Measurements from ENCODE around the gene LARGE2.
"Not testable (repeated sequence)": the region's sequence is repeated elsewhere in the genome, so short reads cannot be mapped to it uniquely, and the experiment has no call there.

The LARGE2 gene

DNA sequence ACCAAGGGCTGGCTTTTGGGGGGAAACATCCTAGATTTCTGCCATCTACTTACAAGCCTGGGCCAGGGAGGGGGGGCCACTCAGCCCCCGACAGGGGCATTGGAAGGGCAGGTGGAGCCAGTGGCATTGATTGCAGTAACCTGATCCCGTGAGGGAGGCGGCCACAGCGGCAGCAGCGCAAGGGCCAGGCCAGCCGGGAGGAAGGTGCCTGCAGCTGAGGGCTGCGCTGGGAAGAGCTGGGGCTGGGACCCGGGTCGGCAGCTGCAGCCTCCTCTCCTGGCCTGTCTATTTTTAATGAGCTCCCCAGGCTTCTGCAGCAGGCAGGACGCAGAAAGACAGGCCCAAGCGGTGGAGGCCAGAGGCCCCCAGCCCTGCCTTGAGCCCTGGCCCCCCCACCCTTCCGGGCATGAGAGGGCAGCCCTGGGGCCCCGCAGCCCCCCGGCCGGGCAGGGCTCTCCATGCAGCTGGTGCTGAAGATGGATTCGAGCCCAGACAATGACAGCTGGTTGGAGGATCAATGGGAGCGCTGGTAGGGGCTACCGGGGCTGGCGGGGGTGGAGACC, 26.0 kb upstream of the LARGE2 start:
- no peak for DNase-seq

DNA sequence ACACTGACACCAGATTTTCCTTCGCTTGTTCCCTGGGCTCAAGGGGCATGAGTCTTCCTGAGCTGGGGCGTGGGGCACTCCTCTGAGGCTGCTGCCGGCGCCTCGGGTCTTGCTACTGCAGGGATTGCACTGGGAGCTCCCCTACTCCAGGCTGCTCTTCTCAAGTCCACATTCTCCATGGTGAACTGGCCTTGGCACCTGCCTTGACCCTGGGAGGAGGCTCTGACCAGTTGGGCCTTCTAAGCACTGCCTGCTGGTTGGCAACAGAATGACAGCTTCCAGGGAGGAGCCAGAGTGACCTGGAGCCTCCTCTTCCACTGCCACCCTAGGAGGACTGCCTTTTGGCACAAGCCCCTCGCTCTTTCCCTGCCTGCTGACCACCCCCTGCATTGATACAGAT, 24.9 kb upstream of the LARGE2 start:
- no peak for DNase-seq

DNA sequence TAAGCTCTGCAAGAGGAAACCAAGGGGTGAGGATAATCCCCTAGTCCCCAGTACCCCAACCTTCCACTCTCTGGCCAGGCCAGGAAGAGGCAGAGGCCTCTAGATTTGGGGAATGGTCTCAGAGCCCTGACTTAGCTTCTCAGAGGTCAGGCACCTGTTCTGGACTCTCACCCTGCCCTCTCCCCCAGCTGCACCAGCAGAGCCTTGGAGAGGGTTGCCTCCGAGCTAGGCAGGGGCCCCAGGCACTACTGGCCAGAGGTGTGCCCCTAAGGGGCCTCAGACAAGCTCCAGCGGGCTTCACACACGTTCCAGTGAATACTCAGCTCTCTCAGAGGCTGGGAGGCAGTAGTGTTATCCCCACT, 23.4 kb upstream of the LARGE2 start:
- DNase-seq: no peak

DNA sequence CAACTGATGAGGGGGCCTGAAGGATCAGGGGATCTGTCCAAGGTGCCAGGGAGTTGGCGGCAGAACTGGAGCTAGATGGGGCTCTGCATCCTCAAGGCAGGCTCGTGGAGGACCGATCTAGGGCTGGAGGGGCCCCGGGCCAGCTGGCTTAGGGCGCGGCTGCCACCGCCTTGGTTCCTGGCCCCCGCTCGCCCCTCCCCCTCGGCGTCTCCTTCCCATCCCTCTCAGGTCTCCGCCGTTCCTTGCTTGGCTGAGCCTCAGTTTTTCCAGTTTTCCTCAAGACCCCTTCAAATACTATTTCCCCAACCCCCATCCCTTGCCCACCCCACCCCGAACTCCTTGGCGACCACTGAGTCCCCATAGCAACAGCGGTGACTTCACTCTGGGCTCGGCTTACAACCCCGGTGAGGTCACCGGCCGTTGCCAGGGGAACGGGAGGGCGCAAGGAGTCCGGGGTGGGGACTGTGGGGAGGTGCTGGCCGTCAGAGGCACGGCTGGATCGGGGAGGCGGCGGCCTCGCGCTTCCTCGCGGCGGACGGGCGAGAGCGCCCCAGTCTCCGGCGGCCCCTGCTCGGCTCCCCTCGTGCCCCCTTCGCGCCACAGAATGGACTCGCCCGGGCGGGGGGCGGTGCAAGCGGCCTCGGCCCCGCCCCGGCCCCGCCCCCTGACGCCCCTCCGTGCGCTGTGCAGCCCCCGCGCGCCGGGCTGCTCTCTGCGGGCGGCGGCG, 22.8 kb upstream of the LARGE2 start:
- peak; percentile 62 for DNase-seq

DNA sequence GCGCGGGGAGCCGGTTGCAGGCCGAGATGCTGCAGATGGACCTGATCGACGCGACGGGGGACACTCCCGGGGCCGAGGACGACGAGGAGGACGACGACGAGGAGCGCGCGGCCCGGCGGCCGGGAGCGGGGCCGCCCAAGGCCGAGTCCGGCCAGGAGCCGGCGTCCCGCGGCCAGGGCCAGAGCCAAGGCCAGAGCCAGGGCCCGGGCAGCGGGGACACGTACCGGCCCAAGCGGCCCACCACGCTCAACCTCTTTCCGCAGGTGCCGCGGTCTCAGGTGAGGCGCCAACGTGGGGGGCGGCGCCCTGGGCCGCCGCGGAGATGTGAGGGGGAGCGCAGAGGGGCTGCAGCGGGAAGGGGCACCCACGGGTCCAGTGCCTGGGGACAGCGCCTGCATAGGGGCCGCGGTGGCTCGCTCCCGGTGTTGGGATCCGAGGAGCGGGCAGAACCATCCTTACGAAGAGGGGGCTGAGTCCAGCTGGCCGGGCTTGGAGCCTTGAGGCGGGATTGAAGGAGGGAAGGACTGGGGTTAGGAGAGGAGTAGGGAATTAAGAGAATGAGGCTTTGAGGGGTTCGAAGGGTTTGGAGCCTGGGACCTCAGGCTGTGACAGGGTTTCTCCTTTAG, 22.2 kb upstream of the LARGE2 start:
- DNase-seq: not testable (repeated sequence)

DNA sequence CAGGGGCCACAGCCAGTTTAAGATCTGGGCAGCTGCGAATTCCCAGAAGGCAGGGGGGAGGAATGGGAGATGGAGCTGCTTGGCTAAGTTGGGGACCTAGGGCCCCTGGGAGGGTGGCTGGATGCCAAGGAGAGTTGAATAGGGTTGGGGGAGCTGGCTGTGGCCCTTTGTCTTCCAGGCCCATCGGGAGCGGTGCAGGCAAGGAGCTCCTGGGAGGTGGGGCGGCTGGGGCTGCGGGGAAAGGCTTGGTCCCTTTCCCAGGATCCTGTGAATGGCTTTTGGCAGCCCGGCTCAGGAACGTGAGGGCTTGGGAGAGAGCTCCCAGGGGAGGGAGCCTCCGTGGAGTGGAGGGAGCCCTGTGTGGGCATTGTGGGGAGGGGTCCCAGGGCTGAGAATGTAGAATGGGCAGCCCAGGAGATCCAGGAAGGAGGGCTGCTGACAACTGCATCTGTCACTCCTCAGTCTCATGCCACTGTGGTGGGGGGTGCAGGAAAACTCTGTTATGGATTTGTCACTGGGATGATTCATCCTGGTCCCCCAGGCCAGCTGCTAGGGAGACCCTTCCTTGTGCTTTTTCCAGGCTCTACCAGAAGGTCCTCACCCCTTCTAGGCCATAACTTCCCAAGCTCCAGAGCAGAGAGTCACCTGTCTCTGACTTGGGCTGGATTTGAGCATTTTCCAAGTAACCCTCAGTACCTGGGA, 21.4 kb upstream of the LARGE2 start:
- no peak for DNase-seq

DNA sequence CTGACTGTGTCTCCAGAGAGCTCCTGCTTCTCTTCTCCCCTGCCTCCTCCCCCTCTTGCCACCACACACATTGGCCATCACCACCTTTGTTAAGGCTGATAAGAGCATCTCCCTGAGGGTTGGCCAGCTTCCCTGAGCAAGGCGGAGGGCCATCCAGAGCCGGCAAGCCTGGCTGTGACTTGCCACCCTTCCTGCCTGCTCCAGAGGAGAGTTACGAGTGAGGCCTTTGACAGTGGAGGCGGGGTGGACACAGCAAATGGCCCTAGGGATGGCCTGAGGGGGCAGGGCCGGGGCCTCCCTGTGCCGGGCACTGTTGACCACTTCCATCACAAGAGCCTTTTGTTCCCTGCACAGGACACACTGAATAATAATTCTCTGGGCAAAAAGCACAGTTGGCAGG, 20.8 kb upstream of the LARGE2 start:
- no peak for DNase-seq

DNA sequence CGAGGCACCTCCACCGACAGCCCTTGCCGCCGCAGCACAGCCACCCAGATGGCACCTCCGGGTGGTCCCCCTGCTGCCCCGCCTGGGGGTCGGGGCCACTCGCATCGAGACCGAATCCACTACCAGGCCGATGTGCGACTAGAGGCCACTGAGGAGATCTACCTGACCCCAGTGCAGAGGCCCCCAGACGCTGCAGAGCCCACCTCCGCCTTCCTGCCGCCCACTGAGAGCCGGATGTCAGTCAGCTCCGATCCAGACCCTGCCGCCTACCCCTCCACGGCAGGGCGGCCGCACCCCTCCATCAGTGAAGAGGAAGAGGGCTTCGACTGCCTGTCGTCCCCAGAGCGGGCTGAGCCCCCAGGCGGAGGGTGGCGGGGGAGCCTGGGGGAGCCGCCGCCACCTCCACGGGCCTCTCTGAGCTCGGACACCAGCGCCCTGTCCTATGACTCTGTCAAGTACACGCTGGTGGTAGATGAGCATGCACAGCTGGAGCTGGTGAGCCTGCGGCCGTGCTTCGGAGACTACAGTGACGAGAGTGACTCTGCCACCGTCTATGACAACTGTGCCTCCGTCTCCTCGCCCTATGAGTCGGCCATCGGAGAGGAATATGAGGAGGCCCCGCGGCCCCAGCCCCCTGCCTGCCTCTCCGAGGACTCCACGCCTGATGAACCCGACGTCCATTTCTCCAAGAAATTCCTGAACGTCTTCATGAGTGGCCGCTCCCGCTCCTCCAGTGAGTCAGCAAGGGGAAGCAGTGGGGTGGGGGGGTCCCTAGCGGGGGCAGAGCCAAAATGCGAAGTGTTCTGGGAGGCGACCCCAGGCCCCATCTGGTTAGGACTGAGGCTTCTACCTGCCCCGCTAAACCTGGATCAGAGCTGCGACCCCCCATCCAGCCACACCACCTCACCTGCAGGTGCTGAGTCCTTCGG, 19.7 kb upstream of the LARGE2 start:
- DNase-seq: no peak

DNA sequence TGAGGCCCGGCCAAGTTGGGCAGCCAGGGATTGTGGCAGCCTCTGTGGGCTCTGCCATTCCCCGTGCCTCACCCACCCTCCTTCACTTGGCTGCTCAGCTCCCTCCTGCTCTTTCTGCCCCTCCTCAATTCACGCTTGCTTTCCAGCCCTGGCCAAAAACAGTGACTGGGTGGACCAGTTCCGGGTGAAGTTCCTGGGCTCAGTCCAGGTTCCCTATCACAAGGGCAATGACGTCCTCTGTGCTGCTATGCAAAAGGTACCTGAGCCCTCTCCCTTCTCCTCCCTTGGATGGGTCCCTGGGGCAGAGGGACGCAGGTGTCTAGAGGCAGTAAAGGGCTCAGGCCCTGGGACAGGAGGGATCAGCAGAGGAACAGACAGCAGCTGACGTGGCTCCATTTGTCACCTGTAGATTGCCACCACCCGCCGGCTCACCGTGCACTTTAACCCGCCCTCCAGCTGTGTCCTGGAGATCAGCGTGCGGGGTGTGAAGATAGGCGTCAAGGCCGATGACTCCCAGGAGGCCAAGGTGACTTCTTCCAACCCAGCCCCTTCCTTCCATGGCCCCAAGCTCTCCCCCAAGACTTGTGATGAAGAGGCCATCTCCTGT, 18.0 kb upstream of the LARGE2 start:
- DNase-seq: no peak

DNA sequence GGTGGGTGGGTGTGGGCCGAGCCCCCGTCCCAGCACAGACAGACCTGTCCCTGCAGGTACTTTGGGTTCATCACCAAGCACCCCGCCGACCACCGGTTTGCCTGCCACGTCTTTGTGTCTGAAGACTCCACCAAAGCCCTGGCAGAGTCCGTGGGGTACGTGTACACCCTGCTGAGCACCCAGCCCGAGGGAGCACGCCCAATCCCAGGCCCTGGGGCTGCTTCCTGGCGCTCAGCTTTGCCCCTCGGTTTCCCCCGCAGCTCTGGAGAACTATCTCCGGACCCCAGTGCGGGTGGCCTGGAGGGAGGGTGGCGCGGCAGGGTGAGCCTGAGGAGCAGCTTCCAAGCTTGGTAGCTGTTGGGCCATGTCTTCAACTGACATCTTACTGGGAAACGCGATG, 17.4 kb upstream of the LARGE2 start:
- no peak for DNase-seq

DNA sequence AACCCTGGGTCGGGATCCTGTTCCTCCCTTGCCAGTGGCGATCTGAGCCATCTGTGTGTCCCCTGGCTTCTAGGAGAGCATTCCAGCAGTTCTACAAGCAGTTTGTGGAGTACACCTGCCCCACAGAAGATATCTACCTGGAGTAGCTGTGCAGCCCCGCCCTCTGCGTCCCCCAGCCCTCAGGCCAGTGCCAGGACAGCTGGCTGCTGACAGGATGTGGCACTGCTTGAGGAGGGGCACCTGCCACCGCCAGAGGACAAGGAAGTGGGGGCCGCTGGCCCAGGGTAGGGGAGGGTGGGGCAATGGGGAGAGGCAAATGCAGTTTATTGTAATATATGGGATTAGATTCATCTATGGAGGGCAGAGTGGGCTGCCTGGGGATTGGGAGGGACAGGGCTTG, 16.9 kb upstream of the LARGE2 start:
- DNase-seq: not testable (repeated sequence)

DNA sequence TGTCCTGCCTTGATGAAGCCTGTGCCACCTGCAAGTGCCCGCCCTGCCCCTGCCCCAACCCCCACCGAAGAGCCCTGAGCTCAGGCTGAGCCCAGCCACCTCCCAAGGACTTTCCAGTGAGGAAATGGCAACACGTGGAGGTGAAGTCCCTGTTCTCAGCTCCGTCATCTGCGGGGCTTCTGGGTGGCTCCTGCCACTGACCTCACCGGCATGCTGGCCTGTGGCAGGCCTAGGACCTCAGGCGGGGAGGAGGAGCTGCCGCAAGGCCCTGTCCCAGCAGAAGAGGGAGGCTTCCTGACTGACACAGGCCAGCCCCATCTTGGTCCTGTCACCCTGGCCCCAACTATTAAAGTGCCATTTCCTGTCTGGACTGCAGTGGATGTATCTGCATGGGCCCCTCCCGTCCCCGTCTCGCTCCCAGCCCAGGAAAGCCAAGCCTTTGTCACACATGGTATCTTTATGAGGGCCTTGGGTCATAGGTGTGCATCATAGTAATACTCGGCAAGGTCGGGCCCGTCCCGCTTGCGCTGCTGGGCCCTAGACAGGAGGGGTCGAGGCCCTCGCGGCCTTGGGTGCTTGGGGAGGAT, 16.3 kb upstream of the LARGE2 start:
- DNase-seq: no peak

DNA sequence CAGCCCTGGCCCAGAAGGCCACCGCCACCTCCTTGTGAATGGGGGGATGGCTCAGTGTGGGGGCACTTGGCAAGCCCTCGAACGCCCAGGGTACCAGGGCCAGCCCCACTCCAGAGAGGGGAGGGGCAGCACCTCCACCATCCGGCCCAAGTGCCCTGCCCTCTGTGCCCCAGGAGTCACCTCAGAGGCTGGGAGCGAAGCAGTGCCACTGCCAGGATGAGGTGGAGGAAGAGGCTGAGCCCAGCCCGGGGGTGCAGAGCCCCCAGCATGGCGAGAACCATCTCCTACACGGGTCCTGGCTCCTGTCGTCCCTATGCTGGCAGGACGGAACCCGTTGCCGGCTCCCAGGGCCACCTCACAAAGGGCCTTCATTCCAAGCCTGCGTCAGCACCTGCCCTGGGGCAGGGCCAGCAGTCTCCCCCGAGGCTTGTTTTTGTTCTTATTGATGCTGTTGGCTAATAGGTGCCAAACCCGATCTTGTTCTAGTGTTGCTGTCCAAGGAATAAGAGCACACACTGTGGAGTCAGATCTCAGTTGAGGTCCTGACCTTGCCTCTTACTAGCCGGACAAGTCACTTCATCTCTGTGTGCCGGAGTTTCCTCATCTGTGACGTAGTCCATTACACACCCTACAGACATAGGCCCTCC, 15.4 kb upstream of the LARGE2 start, which contains the start of gene FREY1:
Gene FREY1 (minus strand): TSS at position 307 of the 647 bp plus-strand sequence. CDS start 26 bp downstream, at position 281.
- no peak for DNase-seq

DNA sequence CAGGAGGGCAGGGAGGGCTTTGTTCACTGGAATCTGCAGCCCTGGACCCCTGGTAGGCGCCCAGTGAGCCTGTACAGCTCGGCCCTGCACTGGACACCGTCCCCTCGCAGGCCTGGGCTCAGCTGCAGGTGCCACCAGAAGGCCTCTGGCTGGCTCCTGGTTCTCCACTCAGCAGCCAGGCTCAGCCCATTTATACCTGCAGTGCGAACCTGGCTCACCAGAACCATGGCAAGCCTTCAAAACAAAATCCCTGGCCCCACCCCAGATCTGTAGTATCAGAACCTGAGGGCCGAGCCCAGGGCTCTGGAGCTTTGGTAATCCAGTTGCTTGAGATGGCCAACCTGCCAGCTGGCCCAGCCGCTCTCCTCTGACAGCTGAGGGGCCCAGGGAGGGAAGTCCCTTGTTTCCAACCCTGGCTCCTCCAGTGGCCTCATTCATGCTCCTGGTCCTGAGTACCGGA, 14.5 kb upstream of the LARGE2 start:
- no peak for DNase-seq

DNA sequence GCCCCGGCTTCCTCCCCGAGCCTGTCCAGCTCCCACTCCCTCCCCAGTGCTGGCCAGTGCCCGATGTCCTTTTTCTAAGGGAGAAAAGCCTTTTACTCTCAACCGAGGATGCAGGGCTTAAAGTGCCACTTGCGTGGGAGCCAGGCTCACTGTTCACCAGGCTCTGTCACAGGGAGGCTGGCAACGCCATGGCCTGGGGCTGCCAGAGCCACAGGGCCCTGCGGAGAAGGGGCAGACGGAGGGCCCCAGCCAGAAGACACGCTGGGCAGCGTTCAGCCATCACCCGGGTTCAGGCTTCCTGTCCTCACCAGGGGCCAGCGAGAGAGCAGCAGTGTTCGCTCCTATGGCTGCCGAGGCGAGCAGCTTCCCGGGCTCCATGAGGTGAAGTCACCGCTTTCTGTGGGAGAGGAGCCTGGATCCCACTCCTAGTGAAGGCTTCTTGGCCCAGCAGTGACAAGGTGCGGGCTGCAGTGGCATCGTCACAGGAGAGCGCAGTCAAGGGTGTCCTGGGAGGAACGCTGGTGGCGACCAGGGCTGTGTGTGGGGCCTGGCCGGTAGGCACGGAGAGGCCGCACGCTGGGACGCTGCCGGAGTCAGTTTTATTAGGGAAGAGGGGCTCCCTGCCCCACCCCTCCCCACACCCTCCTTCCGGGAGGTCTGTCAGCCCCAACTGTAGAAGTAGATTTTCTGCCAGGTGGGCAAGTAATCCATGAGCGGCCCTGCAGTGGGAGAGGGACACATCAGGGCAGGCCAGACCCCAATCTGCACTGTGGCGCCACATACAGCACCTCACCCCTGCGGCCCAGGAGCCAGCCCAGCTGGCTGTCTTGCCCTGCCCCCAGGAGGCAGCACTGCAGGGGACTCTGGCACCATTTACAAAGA, 12.6 kb upstream of the LARGE2 start:
- DNase-seq: no peak

DNA sequence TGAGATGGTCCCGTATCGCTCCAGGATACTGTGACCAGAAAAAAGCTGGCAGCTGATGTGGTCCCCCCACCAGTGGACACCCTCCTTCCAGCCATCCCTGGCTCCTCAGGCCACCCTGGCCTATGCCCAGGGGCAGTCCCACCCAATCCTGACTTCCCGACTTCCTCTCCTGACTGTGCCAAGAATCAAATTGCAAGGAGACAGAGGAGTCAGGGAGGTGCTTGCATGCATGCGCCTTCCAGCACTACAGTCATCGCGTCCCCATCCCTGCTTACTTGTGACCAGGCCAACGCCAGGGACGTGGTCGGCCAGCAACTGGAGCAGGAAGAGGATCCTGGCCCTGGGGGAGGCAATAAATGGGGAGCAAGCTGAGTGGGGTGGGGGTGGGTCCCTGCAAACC, 11.8 kb upstream of the LARGE2 start:
- no peak for DNase-seq

DNA sequence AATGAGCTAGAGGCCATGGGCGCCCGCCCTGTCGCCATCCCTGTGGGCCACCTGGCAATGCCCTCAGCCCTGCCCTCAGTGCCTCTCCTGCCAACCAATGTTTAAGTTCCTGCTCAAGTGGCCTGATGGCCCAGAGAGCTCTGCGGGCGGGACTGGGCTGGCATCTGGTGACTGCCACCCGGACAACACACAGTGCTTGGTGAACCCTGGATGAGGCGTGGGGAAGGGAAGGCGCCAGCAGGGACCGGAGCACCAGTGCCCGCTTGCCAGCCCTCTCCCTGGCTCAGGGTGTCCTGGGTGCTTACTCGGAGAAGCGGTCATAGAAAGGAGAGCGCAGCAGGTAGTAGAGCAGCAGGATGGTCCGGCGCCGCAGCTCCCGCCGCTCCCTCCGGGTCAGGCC, 8.9 kb upstream of the LARGE2 start:
- DNase-seq: no peak

DNA sequence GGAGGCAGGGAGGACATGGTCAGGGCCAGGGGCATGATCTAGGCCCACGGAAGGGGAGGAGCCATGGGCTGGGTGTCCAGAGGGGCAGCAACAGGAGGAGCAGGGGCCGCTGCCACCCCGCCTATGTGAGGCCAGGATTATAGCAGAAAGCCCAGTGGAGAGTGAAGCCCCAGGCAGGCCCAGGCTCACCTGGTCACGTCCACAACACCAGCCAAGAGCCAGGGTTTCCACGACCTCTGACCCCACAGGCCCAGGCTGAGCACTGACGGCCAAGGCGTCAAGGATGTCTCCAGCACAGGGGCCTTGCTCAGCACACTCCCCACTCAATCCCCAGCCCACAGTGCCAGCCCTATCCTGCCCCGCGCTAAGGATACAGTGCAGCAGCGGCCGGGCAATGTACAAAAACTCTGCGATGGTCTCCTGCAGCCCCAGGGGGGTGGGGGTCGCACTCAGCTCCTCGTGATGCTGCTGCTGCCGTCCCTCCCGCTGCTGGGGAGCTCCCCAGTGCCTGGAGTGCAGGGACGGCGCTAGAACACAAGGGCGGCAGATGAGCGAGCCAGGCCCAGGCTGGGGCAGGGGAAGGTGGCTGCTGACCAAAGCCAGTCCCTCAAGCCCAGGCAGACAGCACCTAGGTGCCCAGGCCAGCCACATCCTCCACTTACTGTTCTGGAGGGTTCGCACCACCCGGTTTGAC, 8.4 kb upstream of the LARGE2 start:
- no peak for DNase-seq

DNA sequence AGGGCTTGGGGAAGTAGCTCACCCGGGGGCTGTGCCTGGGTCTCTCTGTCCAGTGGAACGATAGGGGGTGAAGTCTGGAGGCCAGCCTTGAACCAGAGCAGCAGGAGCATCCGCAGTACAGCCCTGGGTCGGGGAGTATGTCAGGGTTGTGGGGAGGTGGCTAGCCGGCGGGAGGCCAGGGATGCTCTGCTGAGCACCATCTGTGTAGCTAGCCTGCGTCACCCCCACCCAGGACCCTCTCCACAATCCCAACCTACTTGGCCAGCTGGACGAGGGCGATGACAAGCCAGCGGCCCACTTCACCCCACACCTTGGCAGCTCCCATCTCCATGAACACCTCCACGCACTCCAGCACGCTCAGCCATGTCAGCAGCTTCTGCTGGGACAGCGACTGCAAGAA, 7.0 kb upstream of the LARGE2 start:
- no peak for DNase-seq

DNA sequence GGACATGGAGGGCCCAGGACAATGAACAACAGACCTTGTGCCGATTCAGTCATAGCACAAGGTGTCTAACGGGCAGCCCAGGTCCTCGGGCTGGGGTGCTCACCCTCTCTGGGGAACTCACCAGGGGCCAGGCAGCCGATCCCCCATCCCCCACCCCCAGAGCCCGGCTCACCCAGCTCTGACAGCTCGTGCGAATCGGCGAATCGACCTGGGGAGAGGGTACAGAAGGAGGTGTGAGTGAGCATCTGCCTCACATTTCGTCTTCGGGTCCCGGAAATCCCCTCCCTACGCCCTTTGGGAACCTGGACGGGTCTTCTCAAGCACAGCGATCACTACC, 5.2 kb upstream of the LARGE2 start:
- no peak for DNase-seq

Data from GOT3 (cell line).